Measurements from ENCODE around the gene PYHIN1. TPM values are rescaled to one million over a fixed set of nuclear protein-coding genes. Genes with fewer than 3 reads are reported as not detected.

The PYHIN1 gene
- total and polyA plus RNA-seq, 2 of the 8 experiments (the other 6 are each of a cell fraction or from before 2014, with no cell fraction given): not detected

- Histone ChIP-seq H4K5ac (ENCODE audit: insufficient read length, low read depth, low read length) (no peak overlapping the region), H2AFZ (ENCODE audit: low read length) (no peak overlapping the region), H3K4me2 (ENCODE audit: insufficient read depth in 1 of 2, low read depth in 2 of 2, low read length in 2 of 2) (no peak overlapping the region), H4K20me1 (replicated peaks in 1 of 2; ENCODE audit: control insufficient read depth in 1 of 2, insufficient read depth in 2 of 2, low read length in 2 of 2) (no peaks in the 10 kb centered on the region), H2BK15ac (ENCODE audit: low read length) (no peak overlapping the region), H4K8ac (ENCODE audit: extremely low read depth, insufficient read depth, low read length) (no peak overlapping the region), H2AK5ac (ENCODE audit: low read depth, low read length) (no peak overlapping the region), H4K91ac (replicated peaks; ENCODE audit: insufficient read length, low read length) (no peak overlapping the region), H3K27ac (ENCODE audit: low read depth, low read length) (no peak overlapping the region), H2BK120ac (replicated peaks; ENCODE audit: low read depth, low read length) (no peak overlapping the region), H3K56ac (replicated peaks; ENCODE audit: insufficient read length, low read depth, low read length) (no peak overlapping the region), H3K36me3 (ENCODE audit: control insufficient read depth in 2 of 4, insufficient read depth in 4 of 4, low read length in 3 of 4) (no peaks in the 10 kb centered on the region), H3K4me3 (ENCODE audit: extremely low read depth in 1 of 4, insufficient read depth in 2 of 4, low read depth in 3 of 4, low read length in 4 of 4) (no peak overlapping the region), H3K9me3 (ENCODE audit: insufficient read depth in 2 of 2, low read depth in 1 of 2, low read length in 1 of 2) (no peaks in the 10 kb centered on the region), H3K79me2 (ENCODE audit: control insufficient read depth in 1 of 2, insufficient read depth in 2 of 2, low read length in 2 of 2) (no peaks in the 10 kb centered on the region), H3K4ac (replicated peaks; ENCODE audit: insufficient read length, low read depth, low read length) (no peak overlapping the region), H3K79me1 (ENCODE audit: low read depth, low read length) (no peaks in the 10 kb centered on the region), H3K4me1 (replicated peaks in 1 of 4; ENCODE audit: control insufficient read depth in 3 of 4, insufficient read depth in 4 of 4, low read length in 3 of 4) (no peaks in the 10 kb centered on the region), H3K23me2 (ENCODE audit: low read depth, low read length) (no peaks in the 10 kb centered on the region), H2BK20ac (ENCODE audit: low read length) (no peak overlapping the region), H3K18ac (ENCODE audit: extremely low read depth, low read length) (no peak overlapping the region), H3K23ac (ENCODE audit: insufficient read length) (no peak overlapping the region), H3K27me3 (replicated peaks in 1 of 4; ENCODE audit: control insufficient read depth in 3 of 4, extremely low read depth in 1 of 4, insufficient read depth in 3 of 4, low read length in 3 of 4) (no peaks in the 10 kb centered on the region), H2BK12ac (ENCODE audit: low read depth, low read length) (no peak overlapping the region), H2BK5ac (ENCODE audit: low read depth, low read length) (no peak overlapping the region), H3K14ac (ENCODE audit: insufficient read length) (no peak overlapping the region), H3K9ac (replicated peaks in 1 of 4; ENCODE audit: extremely low read depth in 1 of 4, low read depth in 3 of 4, low read length in 3 of 4) (no peak overlapping the region)
- FAIRE-seq: no peak
- DNase-seq (ENCODE audit: low read depth in 1 of 2, low spot score in 2 of 2): no peak
- CTCF ChIA-PET (ENCODE audit: partially characterized antibody): no interaction called here
- POLR2A ChIA-PET (ENCODE audit: partially characterized antibody): no interaction called here
- 79% methylated on average over 1 of the region's 1 CpG; no CpG with 5 or more reads in 1 of the 2 experiments for WGBS, 2 experiments (ENCODE audit: extremely low coverage in 1 of 2, insufficient coverage in 1 of 2, insufficient read length in 1 of 2, insufficient replicate concordance in 2 of 2, low coverage in 1 of 2, low lambda C conversion rate in 2 of 2, missing lambda C conversion rate in 1 of 2)
- no peak for TF ChIP-seq SP1 (IDR thresholded peaks at IDR 0.05; ENCODE audit: low read depth, low read length)
- no peak for TF ChIP-seq TAF1 (IDR thresholded peaks at IDR 0.05; ENCODE audit: low read depth, low read length)
- TF ChIP-seq CBX8 (IDR thresholded peaks at IDR 0.05; ENCODE audit: borderline replicate concordance, low read depth, low read length): no peak
- TF ChIP-seq GTF2F1 (IDR thresholded peaks at IDR 0.05; ENCODE audit: borderline replicate concordance, low read depth, low read length): no peak
Measured at GRCh38 chr1:158933621-158934020, 2.3 kb downstream of the PYHIN1 start.

All from H1 (cell line).